ENCODE measurements around the gene CENPM.

The CENPM gene

DNA sequence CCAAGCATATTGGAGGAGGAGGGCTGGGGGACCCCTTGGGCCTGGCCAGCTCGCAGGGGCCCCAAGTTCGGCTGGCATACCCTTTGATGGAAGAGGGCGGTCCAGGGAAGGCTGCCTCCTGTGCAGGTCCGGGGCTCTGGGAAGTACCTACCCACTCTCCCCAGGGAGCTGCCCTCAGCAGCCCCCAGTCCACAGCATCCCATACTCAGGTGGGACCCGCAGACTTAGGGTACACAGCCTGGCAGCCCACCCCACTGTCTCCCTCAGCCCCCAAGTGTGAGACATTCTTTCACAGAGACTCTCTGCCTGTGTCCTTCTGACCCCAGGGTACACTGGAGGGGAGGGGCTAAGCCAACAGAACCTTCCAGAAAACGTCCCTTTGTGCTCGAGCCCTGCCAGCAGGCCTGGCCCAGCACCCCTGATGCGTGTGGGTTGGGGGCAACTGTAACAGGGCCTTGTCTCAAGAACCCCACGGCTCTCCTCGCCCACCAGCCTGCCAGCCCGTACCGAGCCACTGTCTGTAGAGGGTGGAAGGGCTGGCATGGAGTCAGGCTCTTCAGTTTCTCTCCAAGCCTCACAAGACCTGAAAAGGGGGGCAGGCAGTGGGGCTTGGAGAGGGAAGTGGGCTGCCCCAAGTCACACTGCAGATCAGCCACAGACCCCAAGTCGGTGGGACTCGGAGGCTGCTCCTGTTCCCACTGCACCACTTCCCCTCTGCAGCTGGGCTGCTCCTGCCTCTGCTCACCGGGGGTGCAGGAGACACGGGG, 13.4 kb downstream of the CENPM start:
- TF ChIP-seq RAD21 (IDR thresholded peaks at IDR 0.05; ENCODE audit: low read depth), result no peak
- TF ChIP-seq NFIC (IDR thresholded peaks at IDR 0.05), result no peak
- TF ChIP-seq, protein P1, sequence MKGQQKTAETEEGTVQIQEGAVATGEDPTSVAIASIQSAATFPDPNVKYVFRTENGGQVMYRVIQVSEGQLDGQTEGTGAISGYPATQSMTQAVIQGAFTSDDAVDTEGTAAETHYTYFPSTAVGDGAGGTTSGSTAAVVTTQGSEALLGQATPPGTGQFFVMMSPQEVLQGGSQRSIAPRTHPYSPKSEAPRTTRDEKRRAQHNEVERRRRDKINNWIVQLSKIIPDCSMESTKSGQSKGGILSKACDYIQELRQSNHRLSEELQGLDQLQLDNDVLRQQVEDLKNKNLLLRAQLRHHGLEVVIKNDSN (IDR thresholded peaks at IDR 0.05), result no peak
- TF ChIP-seq EGR1 (IDR thresholded peaks at IDR 0.05), result no peak
- TF ChIP-seq TEAD4 (IDR thresholded peaks at IDR 0.05), result no peak
- TF ChIP-seq YY1 (IDR thresholded peaks at IDR 0.05; ENCODE audit: low read depth), result no peak
- TF ChIP-seq, protein P2, sequence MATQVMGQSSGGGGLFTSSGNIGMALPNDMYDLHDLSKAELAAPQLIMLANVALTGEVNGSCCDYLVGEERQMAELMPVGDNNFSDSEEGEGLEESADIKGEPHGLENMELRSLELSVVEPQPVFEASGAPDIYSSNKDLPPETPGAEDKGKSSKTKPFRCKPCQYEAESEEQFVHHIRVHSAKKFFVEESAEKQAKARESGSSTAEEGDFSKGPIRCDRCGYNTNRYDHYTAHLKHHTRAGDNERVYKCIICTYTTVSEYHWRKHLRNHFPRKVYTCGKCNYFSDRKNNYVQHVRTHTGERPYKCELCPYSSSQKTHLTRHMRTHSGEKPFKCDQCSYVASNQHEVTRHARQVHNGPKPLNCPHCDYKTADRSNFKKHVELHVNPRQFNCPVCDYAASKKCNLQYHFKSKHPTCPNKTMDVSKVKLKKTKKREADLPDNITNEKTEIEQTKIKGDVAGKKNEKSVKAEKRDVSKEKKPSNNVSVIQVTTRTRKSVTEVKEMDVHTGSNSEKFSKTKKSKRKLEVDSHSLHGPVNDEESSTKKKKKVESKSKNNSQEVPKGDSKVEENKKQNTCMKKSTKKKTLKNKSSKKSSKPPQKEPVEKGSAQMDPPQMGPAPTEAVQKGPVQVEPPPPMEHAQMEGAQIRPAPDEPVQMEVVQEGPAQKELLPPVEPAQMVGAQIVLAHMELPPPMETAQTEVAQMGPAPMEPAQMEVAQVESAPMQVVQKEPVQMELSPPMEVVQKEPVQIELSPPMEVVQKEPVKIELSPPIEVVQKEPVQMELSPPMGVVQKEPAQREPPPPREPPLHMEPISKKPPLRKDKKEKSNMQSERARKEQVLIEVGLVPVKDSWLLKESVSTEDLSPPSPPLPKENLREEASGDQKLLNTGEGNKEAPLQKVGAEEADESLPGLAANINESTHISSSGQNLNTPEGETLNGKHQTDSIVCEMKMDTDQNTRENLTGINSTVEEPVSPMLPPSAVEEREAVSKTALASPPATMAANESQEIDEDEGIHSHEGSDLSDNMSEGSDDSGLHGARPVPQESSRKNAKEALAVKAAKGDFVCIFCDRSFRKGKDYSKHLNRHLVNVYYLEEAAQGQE (IDR thresholded peaks at IDR 0.05; ENCODE audit: low read depth), result no peak
- TF ChIP-seq FOXM1 (IDR thresholded peaks at IDR 0.05; ENCODE audit: borderline replicate concordance, low read depth), result no peak
- TF ChIP-seq TCF12 (IDR thresholded peaks at IDR 0.05; ENCODE audit: low read depth), result no peak
- TF ChIP-seq, protein P3, sequence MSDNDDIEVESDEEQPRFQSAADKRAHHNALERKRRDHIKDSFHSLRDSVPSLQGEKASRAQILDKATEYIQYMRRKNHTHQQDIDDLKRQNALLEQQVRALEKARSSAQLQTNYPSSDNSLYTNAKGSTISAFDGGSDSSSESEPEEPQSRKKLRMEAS (IDR thresholded peaks at IDR 0.05), result no peak
- TF ChIP-seq TAF1 (IDR thresholded peaks at IDR 0.05; ENCODE audit: low read depth), result no peak
- no peak for TF ChIP-seq CREB1 (IDR thresholded peaks at IDR 0.05; ENCODE audit: low read depth)
- no peak for TF ChIP-seq ZBTB7A (IDR thresholded peaks at IDR 0.05; ENCODE audit: low read depth)
- no peak for TF ChIP-seq EP300 (IDR thresholded peaks at IDR 0.05; ENCODE audit: borderline replicate concordance)
- no peak for TF ChIP-seq CEBPB (IDR thresholded peaks at IDR 0.05)

DNA sequence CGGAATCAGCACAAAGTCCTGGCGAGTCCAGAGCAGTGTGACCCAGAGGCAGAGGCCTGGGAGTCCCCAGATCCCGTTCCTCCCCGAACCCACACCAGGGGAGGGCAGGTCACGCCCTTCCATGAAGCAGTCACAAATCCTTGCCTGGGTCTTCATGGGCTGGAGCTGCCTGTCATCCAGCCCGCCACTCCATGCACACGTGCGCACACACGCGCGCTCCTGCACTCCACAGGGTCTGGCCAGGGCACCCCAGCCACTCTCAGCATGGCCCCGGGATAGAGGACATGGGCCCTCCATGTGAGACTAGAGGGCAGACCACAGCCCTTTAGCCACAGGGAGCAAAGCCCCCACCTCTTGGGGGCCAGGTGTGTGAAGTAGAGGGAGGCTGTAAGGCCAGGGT, 14.6 kb downstream of the CENPM start:
- TF ChIP-seq CREB1 (IDR thresholded peaks at IDR 0.05; ENCODE audit: low read depth), result no peak
- TF ChIP-seq EP300 (IDR thresholded peaks at IDR 0.05; ENCODE audit: borderline replicate concordance), result no peak
- no peak for TF ChIP-seq FOXM1 (IDR thresholded peaks at IDR 0.05; ENCODE audit: borderline replicate concordance, low read depth)
- TF ChIP-seq RAD21 (IDR thresholded peaks at IDR 0.05; ENCODE audit: low read depth), result no peak
- TF ChIP-seq, protein P1 (IDR thresholded peaks at IDR 0.05), result no peak
- TF ChIP-seq CEBPB (IDR thresholded peaks at IDR 0.05), result no peak

DNA sequence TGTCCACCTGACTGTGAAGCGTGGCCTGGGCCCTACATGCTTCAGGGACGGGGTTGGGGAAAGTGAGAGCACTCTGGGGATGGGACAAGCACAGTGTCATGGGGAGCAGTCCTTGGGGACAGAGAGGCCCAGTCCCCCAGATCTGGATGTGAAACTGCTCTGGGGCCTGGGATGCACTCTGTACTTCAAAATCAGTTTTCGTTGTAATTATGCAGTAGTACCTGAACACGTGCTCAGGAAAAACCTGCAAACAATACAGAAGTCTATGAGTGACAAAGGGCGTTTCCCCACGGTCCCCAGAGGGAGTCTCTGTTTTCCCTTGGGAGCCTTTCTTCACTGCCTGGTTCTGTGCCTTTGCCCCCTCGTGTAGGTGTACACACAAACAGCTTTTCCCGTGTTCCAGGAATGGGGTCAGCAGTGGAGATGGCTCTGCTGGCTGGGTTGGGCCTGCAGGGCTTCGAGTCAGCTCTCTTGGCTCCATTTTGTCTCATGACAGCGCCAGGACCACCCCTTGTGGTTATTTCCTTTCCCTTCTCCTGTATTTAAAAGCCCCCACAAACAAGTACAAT, 15.2 kb downstream of the CENPM start:
- TF ChIP-seq CREB1 (IDR thresholded peaks at IDR 0.05; ENCODE audit: low read depth), result no peak
- no peak for TF ChIP-seq RAD21 (IDR thresholded peaks at IDR 0.05; ENCODE audit: low read depth)
- no peak for TF ChIP-seq EP300 (IDR thresholded peaks at IDR 0.05; ENCODE audit: borderline replicate concordance)
- no peak for TF ChIP-seq TEAD4 (IDR thresholded peaks at IDR 0.05)
- TF ChIP-seq, protein P1 (IDR thresholded peaks at IDR 0.05), result no peak
- no peak for TF ChIP-seq TAF1 (IDR thresholded peaks at IDR 0.05; ENCODE audit: low read depth)
- TF ChIP-seq, protein P3 (IDR thresholded peaks at IDR 0.05), result no peak
- no peak for TF ChIP-seq CEBPB (IDR thresholded peaks at IDR 0.05)
- TF ChIP-seq YY1 (IDR thresholded peaks at IDR 0.05; ENCODE audit: low read depth), result no peak
- no peak for TF ChIP-seq ZBTB7A (IDR thresholded peaks at IDR 0.05; ENCODE audit: low read depth)
- no peak for TF ChIP-seq EGR1 (IDR thresholded peaks at IDR 0.05)
- TF ChIP-seq NFIC (IDR thresholded peaks at IDR 0.05), result no peak
- no peak for TF ChIP-seq TCF12 (IDR thresholded peaks at IDR 0.05; ENCODE audit: low read depth)
- TF ChIP-seq, protein P2 (IDR thresholded peaks at IDR 0.05; ENCODE audit: low read depth), result no peak
- no peak for TF ChIP-seq FOXM1 (IDR thresholded peaks at IDR 0.05; ENCODE audit: borderline replicate concordance, low read depth)

DNA sequence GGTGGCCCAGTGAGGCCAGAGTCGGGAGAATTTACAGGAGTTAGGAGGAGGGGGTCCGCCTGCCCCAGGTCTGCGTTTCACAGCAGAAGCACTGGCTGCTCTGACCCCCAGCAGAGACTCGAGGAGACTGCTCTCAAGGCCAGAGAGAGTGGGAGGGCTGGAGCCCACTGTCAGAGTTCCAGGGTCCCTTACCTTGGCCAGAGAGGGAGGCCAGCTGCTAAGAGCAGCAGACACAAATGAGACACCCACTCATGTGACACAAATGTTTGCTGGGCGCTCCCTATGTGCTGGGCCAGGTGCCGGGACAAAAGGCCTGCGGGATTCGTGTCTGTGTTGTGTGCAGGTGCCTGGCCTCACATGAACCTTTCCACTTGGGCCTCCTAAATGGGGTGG, 17.5 kb downstream of the CENPM start:
- TF ChIP-seq, protein P1 (IDR thresholded peaks at IDR 0.05), result no peak
- TF ChIP-seq FOXM1 (IDR thresholded peaks at IDR 0.05; ENCODE audit: borderline replicate concordance, low read depth) (no peak), TEAD4 (IDR thresholded peaks at IDR 0.05) (no peak), TAF1 (IDR thresholded peaks at IDR 0.05; ENCODE audit: low read depth) (no peak), NFIC (IDR thresholded peaks at IDR 0.05) (no peak), TCF12 (IDR thresholded peaks at IDR 0.05; ENCODE audit: low read depth) (no peak), YY1 (IDR thresholded peaks at IDR 0.05; ENCODE audit: low read depth) (no peak), EP300 (IDR thresholded peaks at IDR 0.05; ENCODE audit: borderline replicate concordance) (no peak), CEBPB (IDR thresholded peaks at IDR 0.05) (no peak), EGR1 (IDR thresholded peaks at IDR 0.05) (no peak), ZBTB7A (IDR thresholded peaks at IDR 0.05; ENCODE audit: low read depth) (no peak), RAD21 (IDR thresholded peaks at IDR 0.05; ENCODE audit: low read depth) (no peak), CREB1 (IDR thresholded peaks at IDR 0.05; ENCODE audit: low read depth) (no peak)
- TF ChIP-seq, protein P3 (IDR thresholded peaks at IDR 0.05), result no peak
- TF ChIP-seq, protein P2 (IDR thresholded peaks at IDR 0.05; ENCODE audit: low read depth), result no peak
